ENCODE measurements around the gene BTBD9. TPM values are rescaled to one million over a fixed set of nuclear protein-coding genes. Genes with fewer than 3 reads are reported as not detected.

Gene BTBD9
- total RNA-seq (10.1 and 10.9 TPM in 2 replicates), polyA plus RNA-seq (8.4 and 10.4 TPM in 2 replicates)

GRCh38 chr6:38639498-38640215, at the start of gene BTBD9:
TSS of gene BTBD9 (minus strand) at chr6:38639929.
- Histone ChIP-seq H3K36me3 (no peaks in the 10 kb centered on the region), H3K4me3 (peak within 1 kb of the TSS; percentile 63), H3K9me3 (ENCODE audit: low read depth) (no peaks in the 10 kb centered on the region), H3K27ac (peak within 1 kb of the TSS; percentile 85), H3K4me1 (ENCODE audit: low read depth) (peaks cover 8% of the 10 kb centered on the region), H3K27me3 (no peaks in the 10 kb centered on the region)
- DNase-seq (ENCODE audit: low read depth in 1 of 2, low spot score in 1 of 2): peak; percentile 90 to 92
- no peak for TF ChIP-seq CTCF (IDR thresholded peaks at IDR 0.05; ENCODE audit: low read depth, low read length)

- Histone ChIP-seq H3K27ac (peak overlapping the region; percentile 35), H3K27me3 (no peaks in the 10 kb centered on the region), H3K9me3 (ENCODE audit: low read depth) (no peaks in the 10 kb centered on the region), H3K4me1 (ENCODE audit: low read depth) (no peaks in the 10 kb centered on the region), H3K4me3 (no peak overlapping the region), H3K36me3 (no peaks in the 10 kb centered on the region)
- no peak for DNase-seq (ENCODE audit: low read depth in 1 of 2, low spot score in 1 of 2)
- no peak for TF ChIP-seq CTCF (IDR thresholded peaks at IDR 0.05; ENCODE audit: low read depth, low read length)
These were observed 48.9 kb upstream of the BTBD9 start for GRCh38 chr6:38688579-38689087.

DNA sequence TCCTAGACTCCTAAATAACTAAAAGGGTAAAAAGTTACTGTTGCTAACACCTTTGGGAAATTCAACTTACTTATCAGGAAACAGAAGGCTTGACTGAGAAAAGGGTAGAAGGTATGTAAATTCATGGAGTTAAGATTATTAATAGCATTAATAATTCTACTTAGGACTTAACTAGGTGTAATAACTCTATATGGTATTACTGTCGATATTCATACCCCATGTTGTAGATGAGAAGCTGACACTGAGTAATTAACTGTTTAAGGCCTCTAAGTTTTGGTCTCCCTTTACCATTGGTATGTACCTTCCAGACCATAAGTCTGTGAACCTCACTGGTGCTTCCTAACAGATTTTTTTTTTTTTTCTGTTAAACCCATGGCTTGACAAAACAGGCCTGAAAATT, 47.8 kb upstream of the BTBD9 start:
- no peaks in the 10 kb centered on the region for H3K9me3 ChIP-seq (ENCODE audit: low read depth)
- H3K4me3 ChIP-seq: no peak overlapping the region
- H3K27ac ChIP-seq: no peak overlapping the region
- no peak for DNase-seq (ENCODE audit: low read depth in 1 of 2, low spot score in 1 of 2)
- H3K36me3 ChIP-seq: peaks cover 9% of the 10 kb centered on the region
- no peaks in the 10 kb centered on the region for H3K27me3 ChIP-seq
- H3K4me1 ChIP-seq (ENCODE audit: low read depth): no peaks in the 10 kb centered on the region
- no peak for TF ChIP-seq CTCF (IDR thresholded peaks at IDR 0.05; ENCODE audit: low read depth, low read length)

DNA sequence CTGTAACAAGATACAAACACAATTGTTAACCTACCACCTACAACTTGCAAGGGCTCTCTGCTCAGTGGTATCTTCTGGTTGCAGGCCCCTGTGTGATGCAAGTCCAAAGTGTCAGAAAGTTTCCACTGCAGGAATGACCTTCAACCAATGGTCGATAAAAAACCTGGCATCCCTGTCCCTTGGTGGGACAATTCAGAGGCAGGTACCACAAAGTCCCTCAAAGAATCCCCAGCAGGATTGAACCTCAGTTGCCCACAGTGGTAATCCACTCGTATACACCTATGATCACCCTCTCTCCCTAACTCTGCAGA, 47.3 kb upstream of the BTBD9 start:
- Histone ChIP-seq H3K4me3 (no peak overlapping the region), H3K4me1 (ENCODE audit: low read depth) (no peaks in the 10 kb centered on the region), H3K9me3 (ENCODE audit: low read depth) (no peaks in the 10 kb centered on the region), H3K27me3 (no peaks in the 10 kb centered on the region), H3K27ac (no peak overlapping the region), H3K36me3 (peaks cover 13% of the 10 kb centered on the region)
- no peak for DNase-seq (ENCODE audit: low read depth in 1 of 2, low spot score in 1 of 2)
- no peak for TF ChIP-seq CTCF (IDR thresholded peaks at IDR 0.05; ENCODE audit: low read depth, low read length)

- Histone ChIP-seq H3K36me3 (peaks cover 18% of the 10 kb centered on the region), H3K4me1 (ENCODE audit: low read depth) (no peaks in the 10 kb centered on the region), H3K27me3 (no peaks in the 10 kb centered on the region), H3K4me3 (no peak overlapping the region), H3K9me3 (ENCODE audit: low read depth) (no peaks in the 10 kb centered on the region), H3K27ac (no peak overlapping the region)
- DNase-seq (ENCODE audit: low read depth in 1 of 2, low spot score in 1 of 2): no peak
- TF ChIP-seq CTCF (IDR thresholded peaks at IDR 0.05; ENCODE audit: low read depth, low read length): no peak
These were observed 46.7 kb upstream of the BTBD9 start for GRCh38 chr6:38686270-38687042.
